CD4-positive, CD25-positive, alpha-beta regulatory T cell (primary cell): Measurements from ENCODE around the gene GPR35. TPM values are rescaled to one million over a fixed set of nuclear protein-coding genes. Genes with fewer than 3 reads are reported as not detected.

Source experiments
- ATAC-seq, 2 donors: fragments of 150-1000 bp; cut with Tn5 transposase; one replicate each; pipeline ENCODE4 v1.10.0; 2021; ENCODE audit warnings: low read depth in 2 of 2, moderate number of reproducible peaks in 2 of 2, moderate library complexity in 1 of 2
- DNase-seq, 3 donors: peaks; one replicate each; pipeline versions ENCODE4 v3.0.0 to v3.0.0-alpha.2; 2012 to 2022; ENCODE audit warnings: mixed read lengths in 1 of 3
- H3K27ac ChIP-seq: one replicate; pipeline ENCODE4 v1.7.0; 2013; ENCODE audit warnings: mild to moderate bottlenecking, low read length; ENCODE audit not compliant: insufficient read depth, poor library complexity, severe bottlenecking
- H3K27me3 ChIP-seq: one replicate; pipeline ENCODE4 v1.7.0; 2013; ENCODE audit warnings: low read length; ENCODE audit not compliant: control insufficient read depth, insufficient read depth
- H3K36me3 ChIP-seq: one replicate; pipeline ENCODE4 v1.7.0; 2013; ENCODE audit warnings: mild to moderate bottlenecking, low read length, moderate library complexity; ENCODE audit not compliant: control insufficient read depth, insufficient read depth
- H3K4me1 ChIP-seq: 2 replicates; pipeline ENCODE4 v1.7.0; 2013; ENCODE audit warnings: mild to moderate bottlenecking, low read length; ENCODE audit not compliant: insufficient read depth, control insufficient read depth, poor library complexity, severe bottlenecking
- H3K4me3 ChIP-seq: one replicate; pipeline ENCODE4 v1.7.0; 2013; ENCODE audit warnings: low read depth, mild to moderate bottlenecking, low read length, moderate library complexity
- H3K9me3 ChIP-seq, 2 experiments: 1 replicate in 1 of 2; 2 replicates in 1 of 2; pipeline ENCODE4 v1.7.0; 2013; ENCODE audit warnings: low read length in 2 of 2, mild to moderate bottlenecking in 1 of 2, moderate library complexity in 1 of 2; ENCODE audit not compliant: control insufficient read depth in 2 of 2
- H3K27ac Mint-ChIP-seq, 3 donors: one replicate each; pipeline ENCODE4 v1.8.0; 2020 to 2022; ENCODE audit warnings: mild to moderate bottlenecking in 3 of 3, mixed read lengths in 3 of 3, moderate library complexity in 2 of 3
- H3K27me3 Mint-ChIP-seq: one replicate; pipeline ENCODE4 v1.8.0; 2022; ENCODE audit warnings: mild to moderate bottlenecking, mixed read lengths
- H3K36me3 Mint-ChIP-seq: one replicate; pipeline ENCODE4 v1.8.0; 2020; ENCODE audit warnings: mixed read lengths
- H3K4me1 Mint-ChIP-seq, 4 donors: one replicate each; pipeline ENCODE4 v1.8.0; 2020 to 2022; ENCODE audit warnings: mixed read lengths in 4 of 4, mild to moderate bottlenecking in 1 of 4
- H3K4me3 Mint-ChIP-seq, 4 donors: one replicate each; pipeline ENCODE4 v1.8.0; 2020 to 2022; ENCODE audit warnings: mild to moderate bottlenecking in 4 of 4, mixed read lengths in 4 of 4, moderate library complexity in 3 of 4
- H3K9me3 Mint-ChIP-seq, 7 donors: one replicate each; pipeline ENCODE4 v1.8.0; 2020 to 2022; ENCODE audit warnings: mixed read lengths in 7 of 7, mild to moderate bottlenecking in 3 of 7, moderate library complexity in 2 of 7
- polyA plus RNA-seq, 4 donors: library from polyadenylated mRNA; unstranded; fragments of 300-500 nt; fragmentation: Illumina TruSeq; gene quantifications; one replicate each; pipeline ENCODE4 v1.2.3, GENCODE V29; 2021
- total RNA-seq: library from RNA; stranded (reverse); gene quantifications from one replicate; pipeline ENCODE4 v1.2.3, GENCODE V29; 2022

GPR35 gene
- total RNA-seq = 11.0 TPM
- under 1 TPM; 0.24 to 0.60 (median 0.40) TPM for polyA plus RNA-seq

- no peaks in the 10 kb centered on the region for H3K36me3 ChIP-seq
- no peaks in the 10 kb centered on the region for H3K36me3 Mint-ChIP-seq
- ATAC-seq (peak; percentile 35 to 42), DNase-seq (peak; percentile 42 to 51 (median 49))
- H3K9me3 ChIP-seq = no peaks in the 10 kb centered on the region
- H3K4me1 Mint-ChIP-seq = peaks cover 0 to 41% (median 21%) of the 10 kb centered on the region in 4 donors
- peaks cover 0 to 3% (median 0%) of the 10 kb centered on the region in 7 donors for H3K9me3 Mint-ChIP-seq
- H3K4me3 Mint-ChIP-seq = peak within 1 kb of the TSS in 3 of 4 donors; percentile 21 to 72 (median 57)
- peak within 1 kb of the TSS; percentile 47 for H3K27ac ChIP-seq
- H3K27ac Mint-ChIP-seq = peak within 1 kb of the TSS; percentile 56 to 80 (median 78)
- H3K4me3 ChIP-seq = no peak within 1 kb of the TSS
- no peaks in the 10 kb centered on the region for H3K27me3 Mint-ChIP-seq
- peaks cover 61% of the 10 kb centered on the region for H3K4me1 ChIP-seq
- no peaks in the 10 kb centered on the region for H3K27me3 ChIP-seq
Observed at GRCh38 chr2:240624950-240625621, at the start of gene GPR35. Gene GPR35 (plus strand): TSS chr2:240625480. CDS start chr2:240629953, 4,473 bp downstream.

- Histone ChIP-seq H3K36me3 (peaks cover 29% of the 10 kb centered on the region), H3K9me3 (no peaks in the 10 kb centered on the region), H3K4me1 (peaks cover 38% of the 10 kb centered on the region), H3K27ac (no peak overlapping the region), H3K4me3 (no peak overlapping the region), H3K27me3 (no peaks in the 10 kb centered on the region)
- Mint-ChIP-seq H3K9me3 (no peaks in the 10 kb centered on the region), H3K36me3 (peaks cover 13% of the 10 kb centered on the region), H3K4me1 (peaks cover 10 to 31% (median 14%) of the 10 kb centered on the region in 4 donors), H3K27me3 (no peaks in the 10 kb centered on the region), H3K4me3 (peak overlapping the region in 1 of 4 donors; percentile 75), H3K27ac (no peak overlapping the region)
- ATAC-seq (no peak), DNase-seq (no peak)
Observed at GRCh38 chr2:240576036-240576435, 49.2 kb upstream of the GPR35 start.

GRCh38 chr2:240576436-240577205 is 48.7 kb upstream of the GPR35 start:
- no peak overlapping the region for H3K4me3 Mint-ChIP-seq
- H3K9me3 Mint-ChIP-seq = no peaks in the 10 kb centered on the region
- no peak for DNase-seq
- Histone ChIP-seq H3K27ac (no peak overlapping the region), H3K4me1 (peaks cover 32% of the 10 kb centered on the region), H3K36me3 (peaks cover 29% of the 10 kb centered on the region), H3K4me3 (no peak overlapping the region), H3K9me3 (no peaks in the 10 kb centered on the region), H3K27me3 (no peaks in the 10 kb centered on the region)
- no peaks in the 10 kb centered on the region for H3K27me3 Mint-ChIP-seq
- H3K27ac Mint-ChIP-seq = no peak overlapping the region
- peaks cover 17% of the 10 kb centered on the region for H3K36me3 Mint-ChIP-seq
- peaks cover 8 to 29% (median 12%) of the 10 kb centered on the region in 4 donors for H3K4me1 Mint-ChIP-seq
- no peak for ATAC-seq

GRCh38 chr2:240577281-240578109 is 47.8 kb upstream of the GPR35 start:
- peaks cover 25% of the 10 kb centered on the region for H3K36me3 Mint-ChIP-seq

GRCh38 chr2:240578110-240578450 is 47.2 kb upstream of the GPR35 start:
- Mint-ChIP-seq H3K36me3 (peaks cover 25% of the 10 kb centered on the region), H3K9me3 (no peaks in the 10 kb centered on the region), H3K27ac (peak overlapping the region in 1 of 3 donors; percentile 77)

More at GRCh38 chr2:240577281-240578109, 47.8 kb upstream of the GPR35 start:
- H3K9me3 ChIP-seq = no peaks in the 10 kb centered on the region
- H3K27ac ChIP-seq = no peak overlapping the region
- H3K36me3 ChIP-seq = peaks cover 29% of the 10 kb centered on the region
- H3K27ac Mint-ChIP-seq = peak overlapping the region in 1 of 3 donors; percentile 77
- H3K27me3 Mint-ChIP-seq = no peaks in the 10 kb centered on the region
- no peak overlapping the region for H3K4me3 Mint-ChIP-seq
- H3K4me1 ChIP-seq = peaks cover 23% of the 10 kb centered on the region
- peaks cover 13 to 30% (median 16%) of the 10 kb centered on the region in 4 donors for H3K4me1 Mint-ChIP-seq
- ATAC-seq = no peak
- no peaks in the 10 kb centered on the region for H3K27me3 ChIP-seq
- H3K9me3 Mint-ChIP-seq = no peaks in the 10 kb centered on the region
- DNase-seq = no peak
- no peak overlapping the region for H3K4me3 ChIP-seq

GRCh38 chr2:240578488-240578887 is 46.8 kb upstream of the GPR35 start:
- H3K9me3 ChIP-seq = no peaks in the 10 kb centered on the region
- Mint-ChIP-seq H3K27me3 (no peaks in the 10 kb centered on the region), H3K4me1 (peaks cover 14 to 33% (median 20%) of the 10 kb centered on the region in 4 donors), H3K9me3 (no peaks in the 10 kb centered on the region), H3K27ac (no peak overlapping the region), H3K4me3 (peak overlapping the region in 1 of 4 donors; percentile 63), H3K36me3 (peaks cover 25% of the 10 kb centered on the region)
- H3K36me3 ChIP-seq = peaks cover 33% of the 10 kb centered on the region
- H3K4me3 ChIP-seq = no peak overlapping the region
- H3K27ac ChIP-seq = peak overlapping the region; percentile 58
- ATAC-seq = no peak
- no peak for DNase-seq
- no peaks in the 10 kb centered on the region for H3K27me3 ChIP-seq
- peaks cover 23% of the 10 kb centered on the region for H3K4me1 ChIP-seq

More at GRCh38 chr2:240578110-240578450, 47.2 kb upstream of the GPR35 start:
- Histone ChIP-seq H3K4me3 (no peak overlapping the region), H3K27me3 (no peaks in the 10 kb centered on the region), H3K27ac (no peak overlapping the region), H3K36me3 (peaks cover 29% of the 10 kb centered on the region), H3K4me1 (peaks cover 23% of the 10 kb centered on the region), H3K9me3 (no peaks in the 10 kb centered on the region)
- Mint-ChIP-seq H3K4me1 (peaks cover 14 to 30% (median 20%) of the 10 kb centered on the region in 4 donors), H3K27me3 (no peaks in the 10 kb centered on the region), H3K4me3 (no peak overlapping the region)
- no peak for ATAC-seq
- DNase-seq = no peak

GRCh38 chr2:240579071-240579762 is 46.1 kb upstream of the GPR35 start:
- Mint-ChIP-seq H3K9me3 (no peaks in the 10 kb centered on the region), H3K36me3 (peaks cover 25% of the 10 kb centered on the region), H3K27me3 (no peaks in the 10 kb centered on the region), H3K4me1 (peaks cover 14 to 34% (median 20%) of the 10 kb centered on the region in 4 donors), H3K27ac (peak overlapping the region; percentile 90 to 91 (median 91)), H3K4me3 (peak overlapping the region; percentile 44 to 90 (median 68))
- Histone ChIP-seq H3K9me3 (no peaks in the 10 kb centered on the region), H3K4me1 (peaks cover 26% of the 10 kb centered on the region), H3K27ac (peak overlapping the region; percentile 58), H3K36me3 (peaks cover 33% of the 10 kb centered on the region), H3K27me3 (no peaks in the 10 kb centered on the region), H3K4me3 (no peak overlapping the region)
- DNase-seq (peak in 1 of 3 donors; percentile 28), ATAC-seq (peak in 1 of 2 donors; percentile 3)
